Measurements from ENCODE around the gene GLIPR2.

DNA sequence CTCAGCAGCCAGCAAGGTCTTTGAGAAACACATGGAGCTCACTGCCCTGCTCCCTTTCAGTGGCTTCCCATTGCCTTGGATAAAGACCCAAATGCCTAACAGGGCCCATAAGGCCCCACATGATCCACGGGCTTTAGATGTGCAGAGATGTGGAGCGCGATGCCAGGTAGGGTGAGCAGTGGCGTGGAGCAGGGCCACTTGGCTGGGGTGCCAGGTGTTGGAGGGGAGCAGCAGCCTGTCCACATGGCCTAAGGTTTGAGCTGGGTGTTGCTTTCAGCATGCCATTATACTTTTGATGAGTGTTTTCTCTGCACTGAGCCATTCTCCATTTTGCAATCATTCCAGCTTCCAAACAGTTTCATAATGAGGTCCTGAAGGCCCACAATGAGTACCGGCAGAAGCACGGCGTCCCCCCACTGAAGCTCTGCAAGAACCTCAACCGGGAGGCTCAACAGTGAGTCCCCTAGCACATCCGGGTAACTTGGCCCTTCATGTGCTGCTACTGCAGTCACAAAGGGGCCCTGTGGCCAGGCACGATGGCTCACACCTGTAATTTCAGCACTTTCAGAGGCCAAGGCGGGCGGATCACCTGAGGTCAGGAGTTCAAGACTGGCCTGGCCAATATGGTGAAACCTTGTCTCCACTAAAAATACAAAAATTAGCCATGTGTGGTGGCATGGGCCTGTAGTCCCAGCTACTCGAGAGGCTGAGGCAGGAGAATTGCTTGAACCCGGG is 11.1 kb downstream of the GLIPR2 start:
- TF ChIP-seq, protein P1, sequence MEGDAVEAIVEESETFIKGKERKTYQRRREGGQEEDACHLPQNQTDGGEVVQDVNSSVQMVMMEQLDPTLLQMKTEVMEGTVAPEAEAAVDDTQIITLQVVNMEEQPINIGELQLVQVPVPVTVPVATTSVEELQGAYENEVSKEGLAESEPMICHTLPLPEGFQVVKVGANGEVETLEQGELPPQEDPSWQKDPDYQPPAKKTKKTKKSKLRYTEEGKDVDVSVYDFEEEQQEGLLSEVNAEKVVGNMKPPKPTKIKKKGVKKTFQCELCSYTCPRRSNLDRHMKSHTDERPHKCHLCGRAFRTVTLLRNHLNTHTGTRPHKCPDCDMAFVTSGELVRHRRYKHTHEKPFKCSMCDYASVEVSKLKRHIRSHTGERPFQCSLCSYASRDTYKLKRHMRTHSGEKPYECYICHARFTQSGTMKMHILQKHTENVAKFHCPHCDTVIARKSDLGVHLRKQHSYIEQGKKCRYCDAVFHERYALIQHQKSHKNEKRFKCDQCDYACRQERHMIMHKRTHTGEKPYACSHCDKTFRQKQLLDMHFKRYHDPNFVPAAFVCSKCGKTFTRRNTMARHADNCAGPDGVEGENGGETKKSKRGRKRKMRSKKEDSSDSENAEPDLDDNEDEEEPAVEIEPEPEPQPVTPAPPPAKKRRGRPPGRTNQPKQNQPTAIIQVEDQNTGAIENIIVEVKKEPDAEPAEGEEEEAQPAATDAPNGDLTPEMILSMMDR (IDR thresholded peaks at IDR 0.05): no peak
- no peak for TF ChIP-seq POLR2A (IDR thresholded peaks at IDR 0.05)
